A549 (cell line): ENCODE measurements around the gene PKN3. TPM values are rescaled to one million over a fixed set of nuclear protein-coding genes. Genes with fewer than 3 reads are reported as not detected.
"Not testable (repeated sequence)": the region's sequence is repeated elsewhere in the genome, so short reads cannot be mapped to it uniquely, and the experiment has no call there.

Experiments used
- ATAC-seq, 2 experiments: fragments of 200-7000 bp in 1 of 2; fragments of >200 bp in 1 of 2; cut with Nextera tagmentation in 1 of 2; cut with Tn5 transposase in 1 of 2; 3 replicates each; pipeline versions ENCODE4 v1.8.0 to v1.9.1; 2018 to 2020; ENCODE audit warnings: mild to moderate bottlenecking in 1 of 2, moderate library complexity in 1 of 2
- CTCF ChIA-PET: fragments of 300-600 bp; sonication (Branson Sonifier 250); formaldehyde crosslinking; extraction: SDS; loops from one replicate; lab custom pipeline; 2021; ENCODE audit warnings: antibody characterized with exemption, inconsistent platforms; lab: Yijun Ruan, JAX
- POLR2A ChIA-PET: fragments of 350-600 bp; formaldehyde crosslinking; extraction: SDS; loops from one replicate; lab custom pipeline; 2021; ENCODE audit warnings: antibody characterized with exemption, inconsistent platforms; lab: Yijun Ruan, JAX
- DNase-seq, 2 experiments: peaks; one replicate each; pipeline versions ENCODE4 v3.0.0 to v3.0.0-alpha.2; 2011 to 2016; ENCODE audit warnings: low read depth in 1 of 2, low spot score in 1 of 2
- FAIRE-seq: peaks from 2 replicates; lab custom pipeline; 2011; peaks lifted over from hg19 to GRCh38; lab: Jason Lieb, UNC
- H3K27ac ChIP-seq, 2 experiments: fragments of >200 bp; sonication (Bioruptor Twin); formaldehyde crosslinking; 3 replicates each; pipeline ENCODE4 v1.5.1; 2016 to 2017
- H3K4me1 ChIP-seq: fragments of >200 bp; sonication (Bioruptor Twin); formaldehyde crosslinking; 3 replicates; pipeline ENCODE4 v1.6.1; 2016
- H3K4me2 ChIP-seq: fragments of >200 bp; sonication (Bioruptor Twin); formaldehyde crosslinking; 3 replicates; pipeline ENCODE4 v1.6.1; 2016
- H3K4me3 ChIP-seq: fragments of >200 bp; sonication (Bioruptor Twin); formaldehyde crosslinking; 3 replicates; pipeline ENCODE4 v1.5.1; 2016
- H3K9me3 ChIP-seq: fragments of >200 bp; sonication (Bioruptor Twin); formaldehyde crosslinking; 3 replicates; pipeline ENCODE4 v1.6.1; 2016
- CHD4 ChIP-seq: fragments of 200-600 bp; sonication (generic); IDR thresholded peaks from 2 replicates; pipeline ENCODE4 v1.6.1; 2016; ENCODE audit warnings: antibody characterized with exemption, mild to moderate bottlenecking, borderline replicate concordance
- EHF ChIP-seq: fragments of 250-450 bp; sonication (Bioruptor Pico); IDR thresholded peaks from 2 replicates; pipeline ENCODE4 v1.5.0; 2020; ENCODE audit warnings: mild to moderate bottlenecking
- EHMT2 ChIP-seq: fragments of 200-600 bp; sonication (generic); IDR thresholded peaks from 2 replicates; pipeline ENCODE4 v1.6.1; 2016; ENCODE audit warnings: antibody characterized with exemption, low read depth, mild to moderate bottlenecking, moderate library complexity
- EP300 ChIP-seq, 2 experiments: fragments of >200 bp; sonication (Bioruptor Twin); formaldehyde crosslinking; IDR thresholded peaks; 2 replicates in 1 of 2; 3 replicates in 1 of 2; pipeline ENCODE4 v1.6.1; 2016 to 2017
- ESRRA ChIP-seq: fragments of 150-350 bp; IDR thresholded peaks from 2 replicates; pipeline ENCODE4 v1.6.1; 2014; ENCODE audit warnings: mild to moderate bottlenecking, low read length, borderline replicate concordance
- FOSL2 ChIP-seq, 2 experiments: fragments of 450-650 bp in 1 of 2; fragments of >200 bp in 1 of 2; sonication (Bioruptor Twin) in 1 of 2; formaldehyde crosslinking; IDR thresholded peaks; 2 replicates each; pipeline versions ENCODE4 v1.5.0 to v1.6.1; 2016 to 2020; ENCODE audit warnings: mild to moderate bottlenecking in 1 of 2, moderate library complexity in 1 of 2
- GATA3 ChIP-seq: IDR thresholded peaks from 2 replicates; pipeline ENCODE4 v1.6.1; 2012; ENCODE audit warnings: borderline replicate concordance
- MAFK ChIP-seq: fragments of 450-650 bp; IDR thresholded peaks from 2 replicates; pipeline ENCODE4 v1.6.1; 2014; ENCODE audit not compliant: partially characterized antibody
- MAZ ChIP-seq: fragments of 150-350 bp; IDR thresholded peaks from 2 replicates; pipeline ENCODE4 v1.6.1; 2014; ENCODE audit warnings: antibody characterized with exemption, low read depth, low read length, borderline replicate concordance
- MYC ChIP-seq: IDR thresholded peaks from 2 replicates; pipeline ENCODE4 v1.6.1; 2012; ENCODE audit warnings: mild to moderate bottlenecking, inconsistent platforms, low read length, improper control_type of control experiment, borderline replicate concordance
- NFE2L2 ChIP-seq: fragments of 150-350 bp; conservative IDR thresholded peaks from 2 replicates; pipeline ENCODE4 v1.6.1; 2014; ENCODE audit warnings: low read length
- RAD21 ChIP-seq, 2 experiments: fragments of >200 bp in 1 of 2; sonication (Bioruptor Twin) in 1 of 2; formaldehyde crosslinking in 1 of 2; IDR thresholded peaks in 1 of 2; conservative IDR thresholded peaks in 1 of 2; 2 replicates in 1 of 2; 3 replicates in 1 of 2; pipeline ENCODE4 v1.6.1; 2012 to 2018; ENCODE audit warnings: inconsistent platforms in 1 of 2
- REST ChIP-seq: fragments of 200-600 bp; sonication (generic); IDR thresholded peaks from 2 replicates; pipeline ENCODE4 v1.6.1; 2016; ENCODE audit warnings: antibody characterized with exemption, mild to moderate bottlenecking, moderate library complexity
- RNF2 ChIP-seq: fragments of 200-600 bp; sonication (generic); IDR thresholded peaks from 2 replicates; pipeline ENCODE4 v1.6.1; 2016; ENCODE audit warnings: low read depth, mild to moderate bottlenecking, antibody characterized with exemption, moderate library complexity, borderline replicate concordance
- SMC3 ChIP-seq: fragments of >200 bp; sonication (Bioruptor Twin); formaldehyde crosslinking; IDR thresholded peaks from 3 replicates; pipeline ENCODE4 v1.6.1; 2018; ENCODE audit warnings: inconsistent platforms
- TFCP2L1 ChIP-seq: fragments of 250-450 bp; sonication (Bioruptor Pico); IDR thresholded peaks from 2 replicates; pipeline ENCODE4 v1.5.0; 2021; ENCODE audit warnings: mild to moderate bottlenecking
- WGBS: methylation state at CpG from one replicate; pipeline ENCODE4 v1.1.6; 2017; ENCODE audit errors: missing lambda C conversion rate; 5-methylcytosine and 5-hydroxymethylcytosine counted together
- polyA plus RNA-seq, 4 experiments: library from polyadenylated mRNA; depleted of rRNA in 3 of 4; stranded (reverse); fragments of >200 nt; fragmentation: RNase III in 1 of 4; extraction: RNeasy Plus Mini Kit Qiagen cat#74134 plus additional on column Dnase treatment in 1 of 4; gene quantifications; 2 replicates in 3 of 4; 3 replicates in 1 of 4; pipeline ENCODE4 v1.2.3, GENCODE V29; 2011 to 2017

The PKN3 gene
- polyA plus RNA-seq, 2 of the 4 experiments (the other 2 are of a cell fraction) = 9.0 to 14.1 TPM

- TF ChIP-seq EHMT2 (no peak), SMC3 (no peak), RAD21 (conservative IDR thresholded peaks at IDR 0.05 in 1 of 2, IDR thresholded peaks at IDR 0.05 in 1 of 2) (no peak), MAZ (no peak)
These were observed 44.5 kb upstream of the PKN3 start (continued) for GRCh38 chr9:128657796-128658195.

- CTCF ChIA-PET = interaction anchor here (0.6 to 1.3 kb wide), 2 partner anchors 9 to 411 kb away, joined by 3 to 4 read pairs; partner anchors contain the start of gene DYNC2I2
- 61% methylated on average over 8 of the region's 8 CpGs for WGBS
- POLR2A ChIA-PET = interaction anchor here (0.7 to 1.8 kb wide), 2 partner anchors 9 to 18 kb away, joined by 5 to 8 read pairs; no protein-coding TSS in a partner anchor
- H3K4me1 ChIP-seq = peaks cover 13% of the 10 kb centered on the region
- H3K4me3 ChIP-seq; FAIRE-seq; H3K9me3 ChIP-seq; TF ChIP-seq FOSL2 (IDR thresholded peaks at IDR 0.05): not testable (repeated sequence)
- TF ChIP-seq FOSL2 (CRISPR knock-in tag; IDR thresholded peaks at IDR 0.05) = peak; percentile 79
- ATAC-seq = peak in 1 of 2 experiments; percentile 49; a peak in 3 of 6 replicates
- H3K4me2 ChIP-seq = peak overlapping the region; percentile 22; the same call in 2 of the 3 replicates
- peak in 1 of 2 experiments; percentile 64 for DNase-seq
- H3K27ac ChIP-seq = peak overlapping the region in 1 of 2 experiments; percentile 63; a peak in 3 of 6 replicates
These were observed 35.8 kb upstream of the PKN3 start for GRCh38 chr9:128666481-128666941.

- CTCF ChIA-PET = interaction anchor here (0.8 to 2.7 kb wide), 3 partner anchors 23 to 34 kb away, joined by 4 to 10 read pairs (median 4); no protein-coding TSS in a partner anchor
These were observed 32.5 kb upstream of the PKN3 start for GRCh38 chr9:128669786-128670185.

GRCh38 chr9:128675382-128675781 is 26.9 kb upstream of the PKN3 start:
- Histone ChIP-seq H3K4me3 (no peak overlapping the region), H3K4me1 (no peaks in the 10 kb centered on the region), H3K27ac (no peak overlapping the region)
- no peak for FAIRE-seq
- WGBS = 94% methylated on average over 4 of the region's 4 CpGs
- POLR2A ChIA-PET = no interaction called here
- TF ChIP-seq MYC = no peak
- no peak for TF ChIP-seq GATA3
- TF ChIP-seq REST = no peak
- no peak for TF ChIP-seq NFE2L2
- peak; percentile 54 for TF ChIP-seq MAFK
- TF ChIP-seq, all 56 proteins: peak for 1
- no peak for DNase-seq
- no peak overlapping the region for H3K4me2 ChIP-seq
- ATAC-seq = no peak
- CTCF ChIA-PET = interaction anchor here (0.6 to 2.1 kb wide), 4 partner anchors 10 to 40 kb away, joined by 3 to 9 read pairs (median 5); partner anchors contain the start of gene PKN3
- H3K9me3 ChIP-seq = no peaks in the 10 kb centered on the region

More at GRCh38 chr9:128669786-128670185, 32.5 kb upstream of the PKN3 start:
- no peaks in the 10 kb centered on the region for H3K9me3 ChIP-seq
- H3K4me3 ChIP-seq = no peak overlapping the region
- H3K4me1 ChIP-seq = peaks cover 13% of the 10 kb centered on the region
- FAIRE-seq (no peak), DNase-seq (no peak), ATAC-seq (no peak)
- 94% methylated on average over 6 of the region's 6 CpGs for WGBS
- TF ChIP-seq ESRRA (no peak), EP300 (IDR thresholded peaks at IDR 0.05) (no peak), CHD4 (no peak), RNF2 (no peak), EHF (CRISPR knock-in tag) (no peak), TFCP2L1 (CRISPR knock-in tag) (no peak)
- H3K27ac ChIP-seq = no peak overlapping the region
- POLR2A ChIA-PET = interaction anchor here (0.5 kb wide), 1 partner anchor 20 kb away, joined by 4 read pairs; no protein-coding TSS in a partner anchor
- H3K4me2 ChIP-seq = no peak overlapping the region
